NT2/D1 (cell line): Measurements from ENCODE around the gene CENPS.

ENCODE experiments used
- SUZ12 ChIP-seq: IDR thresholded peaks from 2 replicates; pipeline ENCODE4 v1.6.1; 2011; ENCODE audit not compliant: insufficient read length, insufficient read depth; ENCODE audit errors: extremely low read depth
- YY1 ChIP-seq: IDR thresholded peaks from 2 replicates; pipeline ENCODE4 v1.6.1; 2011; ENCODE audit not compliant: insufficient read length, insufficient read depth
- ZNF274 ChIP-seq: IDR thresholded peaks from 2 replicates; pipeline ENCODE4 v1.6.1; 2011; ENCODE audit warnings: mild to moderate bottlenecking, low read depth, low read length

- TF ChIP-seq YY1 (no peak), ZNF274 (no peak), SUZ12 (no peak)
These were observed 3.6 kb downstream of the CENPS start for GRCh38 chr1:10433790-10434189.
